ENCODE data around the gene CDC14C.

GRCh38 chr7:48962821-48963505, 38.6 kb downstream of the CDC14C start:
- TF ChIP-seq CTCF (conservative IDR thresholded peaks at IDR 0.05 in 1 of 2, IDR thresholded peaks at IDR 0.05 in 1 of 2; ENCODE audit: low read depth in 1 of 2, low read length in 2 of 2) = no peak
- no peak for TF ChIP-seq EZH2 (IDR thresholded peaks at IDR 0.05; ENCODE audit: low read length, missing control alignments)
